Right lobe of liver (tissue), 6 donors: ENCODE data around the gene CRKL. TPM values are rescaled to one million over a fixed set of nuclear protein-coding genes. Genes with fewer than 3 reads are reported as not detected.
"Not testable (repeated sequence)": the region's sequence is repeated elsewhere in the genome, so short reads cannot be mapped to it uniquely, and the experiment has no call there.

Source experiments
- ATAC-seq, 4 donors: fragments of 200-7000 bp; cut with Tn5 transposase; one replicate each; pipeline ENCODE4 v1.9.1; 2020; ENCODE audit warnings: mild to moderate bottlenecking in 4 of 4, moderate library complexity in 4 of 4
- DNase-seq, 3 donors: peaks; one replicate each; pipeline ENCODE4 v3.0.0-alpha.2; 2020
- H3K27ac ChIP-seq, 3 donors: fragments of 200-600 bp; one replicate each; pipeline ENCODE4 v1.8.0; 2022
- H3K27me3 ChIP-seq, 2 donors: fragments of 200-600 bp; one replicate each; pipeline ENCODE4 v1.8.0; 2022
- H3K36me3 ChIP-seq, 4 donors: fragments of 200-600 bp; sonication (generic) in 1 of 4; one replicate each; pipeline versions ENCODE4 v1.5.1 to v1.8.0; 2017 to 2022; ENCODE audit warnings: control low read depth in 1 of 4
- H3K4me1 ChIP-seq, 4 donors: fragments of 200-600 bp; sonication (generic) in 1 of 4; one replicate each; pipeline versions ENCODE4 v1.5.1 to v1.8.0; 2017 to 2022; ENCODE audit warnings: control low read depth in 1 of 4
- H3K4me3 ChIP-seq, 3 donors: fragments of 200-600 bp; one replicate each; pipeline ENCODE4 v1.8.0; 2022
- H3K9me3 ChIP-seq, 4 donors: fragments of 200-600 bp; sonication (generic) in 1 of 4; one replicate each; pipeline versions ENCODE4 v1.5.1 to v1.8.0; 2017 to 2022; ENCODE audit warnings: control low read depth in 1 of 4
- CTCF ChIP-seq, 4 donors: fragments of 200-600 bp in 3 of 4; fragments of 450-650 bp in 1 of 4; IDR thresholded peaks; one replicate each; pipeline versions ENCODE4 v1.5.1 to v1.8.0; 2016 to 2022; ENCODE audit warnings: antibody characterized with exemption in 4 of 4, mild to moderate bottlenecking in 2 of 4
- POLR2A ChIP-seq: fragments of 450-650 bp; IDR thresholded peaks from one replicate; pipeline ENCODE4 v1.6.1; 2017; ENCODE audit warnings: antibody characterized with exemption, mild to moderate bottlenecking
- WGBS: methylation state at CpG from one replicate; pipeline ENCODE4 v1.1.6; 2018; ENCODE audit warnings: low coverage, low lambda C conversion rate; ENCODE audit not compliant: insufficient coverage; ENCODE audit errors: missing lambda C conversion rate; 5-methylcytosine and 5-hydroxymethylcytosine counted together
- intact Hi-C, 2 donors: fragments of 100-400 bp; cut with DNase I; formaldehyde crosslinking; loops; one replicate each; pipeline versions ENCODE4 v1.11.2 to v1.14.1; 2022
- total RNA-seq, 6 experiments: library from RNA; depleted of rRNA in 2 of 6; stranded (reverse); fragments of >200 nt in 2 of 6; fragmentation: NEBNext Ultra II Directional in 3 of 6; extraction: Animal tissue kit (Norgen Biotek cat#: 25700) in 3 of 6; gene quantifications; one replicate each; pipeline versions ENCODE4 v1.1.0 to v1.2.4, GENCODE V29; 2016 to 2023
- donor health status: DM: no; HTN: yes; CAD: no.
- donor health status: DM: no; HTN: no; CAD: no.
- donor health status: DM: no; HTN: no; CAD: no.
- donor health status: DM: no; HTN: yes; CAD: no.
- donor health status: DM: no; HTN: yes; CAD: no.

Gene CRKL
- total RNA-seq, 6 experiments from 2014 or later: 27.5 to 53.1 (median 35.2) TPM

- Histone ChIP-seq H3K4me1 (peaks cover 0 to 33% (median 16%) of the 10 kb centered on the region in 4 donors), H3K27ac (no peak overlapping the region), H3K36me3 (peaks cover 0 to 18% (median 10%) of the 10 kb centered on the region in 4 donors), H3K4me3 (no peak overlapping the region), H3K27me3 (no peaks in the 10 kb centered on the region), H3K9me3 (no peaks in the 10 kb centered on the region)
- 93% methylated on average over 7 of the region's 7 CpGs for WGBS
- no peak for DNase-seq
- ATAC-seq: no peak
- intact Hi-C loops: no loop called here
- TF ChIP-seq POLR2A: no peak
- TF ChIP-seq CTCF (IDR thresholded peaks at IDR 0.05): no peak
Measured at GRCh38 chr22:20933910-20934309, 16.7 kb downstream of the CRKL start.

GRCh38 chr22:20935049-20935448 is 17.8 kb downstream of the CRKL start:
- H3K27me3 ChIP-seq, H3K27ac ChIP-seq, ATAC-seq, H3K9me3 ChIP-seq, H3K4me3 ChIP-seq, DNase-seq, intact Hi-C loops: not testable (repeated sequence)
- H3K36me3 ChIP-seq: peaks cover 0 to 18% (median 10%) of the 10 kb centered on the region in 4 donors
- H3K4me1 ChIP-seq: peaks cover 0 to 39% (median 20%) of the 10 kb centered on the region in 4 donors
- 85% methylated on average over 9 of the region's 9 CpGs for WGBS

GRCh38 chr22:20935780-20936539 is 18.8 kb downstream of the CRKL start:
- Histone ChIP-seq H3K36me3 (peaks cover 0 to 18% (median 10%) of the 10 kb centered on the region in 4 donors), H3K4me1 (peaks cover 0 to 48% (median 22%) of the 10 kb centered on the region in 4 donors)
- WGBS: 58% methylated on average over 9 of the region's 11 CpGs
- H3K27me3 ChIP-seq, H3K27ac ChIP-seq, ATAC-seq, DNase-seq, intact Hi-C loops, H3K9me3 ChIP-seq, H3K4me3 ChIP-seq: not testable (repeated sequence)

GRCh38 chr22:20937031-20937793 is 20.0 kb downstream of the CRKL start:
- Histone ChIP-seq H3K4me3 (no peak overlapping the region), H3K36me3 (peaks cover 0 to 18% (median 10%) of the 10 kb centered on the region in 4 donors), H3K27ac (peak overlapping the region in 2 of 3 donors; percentile 54 to 66), H3K4me1 (peaks cover 0 to 57% (median 24%) of the 10 kb centered on the region in 4 donors), H3K27me3 (no peaks in the 10 kb centered on the region), H3K9me3 (no peaks in the 10 kb centered on the region)
- TF ChIP-seq POLR2A (no peak), CTCF (IDR thresholded peaks at IDR 0.05) (no peak)
- 35% methylated on average over 12 of the region's 12 CpGs for WGBS
- DNase-seq (peak in 1 of 3 donors; percentile 81), ATAC-seq (peak; percentile 76 to 90 (median 81))
- intact Hi-C loops: no loop called here

GRCh38 chr22:20937794-20938671 is 20.8 kb downstream of the CRKL start:
- Histone ChIP-seq H3K4me1 (peaks cover 0 to 60% (median 24%) of the 10 kb centered on the region in 4 donors), H3K4me3 (no peak overlapping the region), H3K27me3 (no peaks in the 10 kb centered on the region), H3K36me3 (peaks cover 0 to 18% (median 10%) of the 10 kb centered on the region in 4 donors), H3K9me3 (no peaks in the 10 kb centered on the region), H3K27ac (peak overlapping the region in 2 of 3 donors; percentile 54 to 66)
- intact Hi-C loops: no loop called here
- peak in 1 of 3 donors; percentile 72 for DNase-seq
- ATAC-seq: peak; percentile 70 to 89 (median 76)
- 55% methylated on average over 8 of the region's 8 CpGs for WGBS
- TF ChIP-seq CTCF (IDR thresholded peaks at IDR 0.05) (no peak), POLR2A (no peak)

- H3K36me3 ChIP-seq, ATAC-seq, H3K27ac ChIP-seq, DNase-seq, H3K27me3 ChIP-seq, H3K9me3 ChIP-seq, H3K4me3 ChIP-seq: not testable (repeated sequence)
- WGBS: 95% methylated on average over 10 of the region's 14 CpGs
- peaks cover 0 to 60% (median 24%) of the 10 kb centered on the region in 4 donors for H3K4me1 ChIP-seq
- intact Hi-C loops: loop anchor here in 1 of 2 donors (10.0 kb wide), 1 partner anchor 55 kb away; no protein-coding TSS in a partner anchor
Measured at GRCh38 chr22:20939457-20940185, 22.4 kb downstream of the CRKL start.
